CD14-positive monocyte (primary cell): ENCODE results near the gene PITPNC1. TPM values are rescaled to one million over a fixed set of nuclear protein-coding genes. Genes with fewer than 3 reads are reported as not detected.
"Not testable (repeated sequence)": the region's sequence is repeated elsewhere in the genome, so short reads cannot be mapped to it uniquely, and the experiment has no call there.

Source experiments
- DNase-seq, 3 donors: peaks; one replicate each; pipeline ENCODE4 v3.0.0-alpha.2; 2011 to 2022
- H2AFZ ChIP-seq: 2 replicates; pipeline ENCODE4 v1.6.0; 2012; ENCODE audit warnings: mild to moderate bottlenecking, low read depth, low read length, inconsistent platforms; ENCODE audit not compliant: insufficient read depth, poor library complexity, severe bottlenecking
- H3K27ac ChIP-seq, 2 donors: 1 replicate in 1 of 2; 2 replicates in 1 of 2; pipeline ENCODE4 v1.5.1; 2012 to 2013; ENCODE audit warnings: low read length in 2 of 2, control low read depth in 1 of 2, inconsistent platforms in 1 of 2, low read depth in 1 of 2, mild to moderate bottlenecking in 1 of 2
- H3K27me3 ChIP-seq, 2 donors: one replicate each; pipeline versions ENCODE4 v1.6.0 to v1.6.1; 2011 to 2013; ENCODE audit warnings: low read length in 2 of 2; ENCODE audit not compliant: control insufficient read depth in 2 of 2, insufficient read depth in 2 of 2
- H3K36me3 ChIP-seq, 2 donors: replicated peaks in 1 of 2; 1 replicate in 1 of 2; 2 replicates in 1 of 2; pipeline versions ENCODE4 v1.5.1 to v1.6.1; 2012 to 2013; ENCODE audit warnings: low read length in 2 of 2, control low read depth in 1 of 2, inconsistent platforms in 1 of 2, mild to moderate bottlenecking in 1 of 2; ENCODE audit not compliant: insufficient read depth in 2 of 2, control insufficient read depth in 1 of 2
- H3K4me1 ChIP-seq, 2 donors: 1 replicate in 1 of 2; 2 replicates in 1 of 2; pipeline versions ENCODE4 v1.5.1 to v1.6.1; 2012 to 2013; ENCODE audit warnings: low read length in 2 of 2, control low read depth in 1 of 2, inconsistent platforms in 1 of 2, mild to moderate bottlenecking in 1 of 2, moderate library complexity in 1 of 2; ENCODE audit not compliant: insufficient read depth in 2 of 2, control insufficient read depth in 1 of 2
- H3K4me2 ChIP-seq: replicated peaks from 2 replicates; pipeline ENCODE3; 2012; ENCODE audit warnings: low read length, moderate library complexity, mild to moderate bottlenecking; ENCODE audit not compliant: poor library complexity, severe bottlenecking; ENCODE audit errors: extremely low read depth
- H3K4me3 ChIP-seq, 3 experiments: fragments of 200-600 bp in 1 of 3; sonication (generic) in 1 of 3; replicated peaks in 1 of 3; 1 replicate in 2 of 3; 2 replicates in 1 of 3; pipeline ENCODE4 v1.5.1; 2011 to 2013; ENCODE audit warnings: low read length in 3 of 3, mild to moderate bottlenecking in 3 of 3, control low read depth in 2 of 3, low read depth in 2 of 3, inconsistent platforms in 1 of 3, moderate library complexity in 1 of 3
- H3K79me2 ChIP-seq: 2 replicates; pipeline ENCODE4 v1.6.0; 2012; ENCODE audit warnings: mild to moderate bottlenecking, control low read depth, inconsistent platforms, low read length, moderate library complexity; ENCODE audit not compliant: insufficient read depth
- H3K9ac ChIP-seq: 2 replicates; pipeline ENCODE4 v1.6.0; 2017; ENCODE audit warnings: low read length, mild to moderate bottlenecking; ENCODE audit not compliant: insufficient read depth, poor library complexity, severe bottlenecking
- H3K9me3 ChIP-seq, 2 donors: replicated peaks in 1 of 2; 1 replicate in 1 of 2; 2 replicates in 1 of 2; pipeline versions ENCODE4 v1.5.1 to v1.6.1; 2012 to 2013; ENCODE audit warnings: low read length in 2 of 2, control low read depth in 1 of 2; ENCODE audit not compliant: control insufficient read depth in 1 of 2, insufficient read depth in 1 of 2
- H4K20me1 ChIP-seq: 2 replicates; pipeline ENCODE4 v1.6.0; 2012; ENCODE audit warnings: mild to moderate bottlenecking, low read length, control low read depth, moderate library complexity; ENCODE audit not compliant: insufficient read depth
- H3K27ac Mint-ChIP-seq, 7 donors: one replicate each; pipeline ENCODE4 v1.8.0; 2020; ENCODE audit warnings: mild to moderate bottlenecking in 7 of 7, mixed read lengths in 7 of 7, moderate library complexity in 6 of 7, inconsistent platforms in 2 of 7
- H3K27me3 Mint-ChIP-seq, 3 donors: one replicate each; pipeline ENCODE4 v1.8.0; 2021 to 2022; ENCODE audit warnings: low read depth in 3 of 3, mild to moderate bottlenecking in 3 of 3, mixed read lengths in 3 of 3, moderate library complexity in 3 of 3, inconsistent platforms in 1 of 3
- H3K36me3 Mint-ChIP-seq, 2 donors: one replicate each; pipeline ENCODE4 v1.8.0; 2020; ENCODE audit warnings: mixed read lengths in 2 of 2, inconsistent platforms in 1 of 2, mild to moderate bottlenecking in 1 of 2
- H3K4me1 Mint-ChIP-seq: one replicate; pipeline ENCODE4 v1.8.0; 2020; ENCODE audit warnings: mild to moderate bottlenecking, mixed read lengths
- H3K4me3 Mint-ChIP-seq, 2 donors: one replicate each; pipeline ENCODE4 v1.8.0; 2020; ENCODE audit warnings: mild to moderate bottlenecking in 2 of 2, mixed read lengths in 2 of 2, moderate library complexity in 1 of 2
- H3K9me3 Mint-ChIP-seq, 7 donors: one replicate each; pipeline ENCODE4 v1.8.0; 2020 to 2022; ENCODE audit warnings: mixed read lengths in 7 of 7, mild to moderate bottlenecking in 6 of 7, moderate library complexity in 6 of 7, inconsistent platforms in 2 of 7
- WGBS: methylation state at CpG from one replicate; pipeline ENCODE4 v1.1.5; 2013; ENCODE audit warnings: missing lambda C conversion rate; ENCODE audit not compliant: insufficient coverage; 5-methylcytosine and 5-hydroxymethylcytosine counted together
- intact Hi-C, 2 donors: fragments of 100-400 bp; cut with micrococcal nuclease; formaldehyde crosslinking; loops; one replicate each; pipeline versions ENCODE4 v1.15.0 to v1.15.1; 2023
- polyA plus RNA-seq, 3 donors: library from polyadenylated mRNA; depleted of rRNA in 1 of 3; unstranded in 2 of 3; stranded (reverse) in 1 of 3; fragments of 300-500 nt in 2 of 3; fragments of >200 nt in 1 of 3; fragmentation: Illumina TruSeq in 2 of 3; gene quantifications; 1 replicate in 2 of 3; 2 replicates in 1 of 3; pipeline ENCODE4 v1.2.3, GENCODE V29; 2012 to 2021
- TF ChIP-seq, protein P1 (sequence below): fragments of 200-600 bp; IDR thresholded peaks from one replicate; pipeline ENCODE4 v1.8.0; 2022; ENCODE audit warnings: antibody characterized with exemption, mild to moderate bottlenecking

PITPNC1 gene
- polyA plus RNA-seq, 3 donors, result 18.5 to 31.0 (median 21.7) TPM

DNA sequence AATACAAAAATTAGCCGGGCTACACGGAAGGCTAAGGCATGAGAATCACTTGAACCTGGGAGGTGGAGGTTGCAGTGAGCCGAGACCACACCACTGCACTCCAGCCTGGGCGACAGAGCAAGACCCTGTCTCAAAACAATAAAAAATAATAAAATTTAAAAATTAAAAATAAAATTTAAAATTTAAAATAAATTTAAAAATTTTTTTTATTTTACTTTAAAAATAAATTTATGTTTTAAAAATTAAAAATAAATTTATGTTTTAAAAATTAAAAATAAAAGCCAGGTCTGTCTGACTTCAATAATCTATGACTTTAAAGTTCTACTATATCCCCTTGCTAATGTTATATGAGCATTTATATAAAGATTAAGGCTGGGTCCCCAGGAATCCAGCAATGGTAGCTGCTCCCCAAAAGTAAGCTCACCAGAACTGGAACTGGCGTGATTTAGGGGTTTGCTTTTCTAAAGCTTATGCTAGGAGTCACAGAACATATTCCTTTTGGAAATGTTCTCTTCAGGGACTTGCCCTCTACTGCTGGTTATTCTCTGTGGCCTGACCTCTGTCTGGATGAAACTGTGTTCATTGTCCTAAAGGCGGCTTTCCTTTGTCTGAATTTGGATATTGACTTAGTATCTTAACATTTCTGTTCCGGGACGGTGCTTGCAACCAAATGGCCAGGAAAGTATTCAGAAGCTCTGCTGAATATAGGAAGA is 200.5 kb downstream of the PITPNC1 start:
- Mint-ChIP-seq H3K9me3 (no peaks in the 10 kb centered on the region), H3K27me3 (peaks cover 1 to 2% (median 2%) of the 10 kb centered on the region in 3 donors), H3K4me3 (no peak overlapping the region), H3K36me3 (peaks cover 19 to 36% of the 10 kb centered on the region in 2 donors), H3K27ac (no peak overlapping the region), H3K4me1 (peaks cover 4% of the 10 kb centered on the region)
- TF ChIP-seq, protein P1, sequence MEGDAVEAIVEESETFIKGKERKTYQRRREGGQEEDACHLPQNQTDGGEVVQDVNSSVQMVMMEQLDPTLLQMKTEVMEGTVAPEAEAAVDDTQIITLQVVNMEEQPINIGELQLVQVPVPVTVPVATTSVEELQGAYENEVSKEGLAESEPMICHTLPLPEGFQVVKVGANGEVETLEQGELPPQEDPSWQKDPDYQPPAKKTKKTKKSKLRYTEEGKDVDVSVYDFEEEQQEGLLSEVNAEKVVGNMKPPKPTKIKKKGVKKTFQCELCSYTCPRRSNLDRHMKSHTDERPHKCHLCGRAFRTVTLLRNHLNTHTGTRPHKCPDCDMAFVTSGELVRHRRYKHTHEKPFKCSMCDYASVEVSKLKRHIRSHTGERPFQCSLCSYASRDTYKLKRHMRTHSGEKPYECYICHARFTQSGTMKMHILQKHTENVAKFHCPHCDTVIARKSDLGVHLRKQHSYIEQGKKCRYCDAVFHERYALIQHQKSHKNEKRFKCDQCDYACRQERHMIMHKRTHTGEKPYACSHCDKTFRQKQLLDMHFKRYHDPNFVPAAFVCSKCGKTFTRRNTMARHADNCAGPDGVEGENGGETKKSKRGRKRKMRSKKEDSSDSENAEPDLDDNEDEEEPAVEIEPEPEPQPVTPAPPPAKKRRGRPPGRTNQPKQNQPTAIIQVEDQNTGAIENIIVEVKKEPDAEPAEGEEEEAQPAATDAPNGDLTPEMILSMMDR, result no peak
- 100% methylated on average over 1 of the region's 8 CpGs for WGBS
- peaks cover 7 to 33% of the 10 kb centered on the region in 2 donors for H3K36me3 ChIP-seq
- H3K4me2 ChIP-seq, result no peak overlapping the region
- no peak overlapping the region for H3K9ac ChIP-seq
- H3K4me1 ChIP-seq, result no peaks in the 10 kb centered on the region
- intact Hi-C loops, result no loop called here
- H3K27me3 ChIP-seq, result no peaks in the 10 kb centered on the region
- H2AFZ ChIP-seq, result no peak overlapping the region
- no peak overlapping the region for H3K4me3 ChIP-seq
- no peaks in the 10 kb centered on the region for H4K20me1 ChIP-seq
- no peak for DNase-seq
- H3K9me3 ChIP-seq, result no peaks in the 10 kb centered on the region
- no peaks in the 10 kb centered on the region for H3K79me2 ChIP-seq
- H3K27ac ChIP-seq, result no peak overlapping the region

DNA sequence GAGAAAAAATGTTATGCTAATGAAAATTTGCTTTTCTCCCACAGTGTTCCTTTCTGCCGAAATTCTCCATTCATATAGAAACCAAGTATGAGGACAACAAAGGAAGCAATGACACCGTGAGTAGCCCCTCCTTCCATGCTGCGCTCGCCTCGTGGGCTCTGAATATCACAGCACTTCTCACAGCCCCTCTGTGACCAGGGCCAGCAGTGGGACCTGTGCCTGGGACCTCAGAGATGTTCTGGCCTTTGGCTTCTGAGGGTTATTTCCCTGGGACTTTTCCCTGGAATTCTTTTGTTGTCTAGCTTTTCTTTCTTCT is 201.0 kb downstream of the PITPNC1 start:
- Histone ChIP-seq H3K9ac (no peak overlapping the region), H3K9me3 (no peaks in the 10 kb centered on the region), H3K4me1 (no peaks in the 10 kb centered on the region), H4K20me1 (no peaks in the 10 kb centered on the region), H3K79me2 (no peaks in the 10 kb centered on the region), H3K4me3 (no peak overlapping the region), H3K4me2 (no peak overlapping the region), H2AFZ (no peak overlapping the region), H3K27ac (no peak overlapping the region), H3K36me3 (peaks cover 7 to 33% of the 10 kb centered on the region in 2 donors), H3K27me3 (no peaks in the 10 kb centered on the region)
- H3K27ac Mint-ChIP-seq, result no peak overlapping the region
- 63% methylated on average over 3 of the region's 5 CpGs for WGBS
- peaks cover 4% of the 10 kb centered on the region for H3K4me1 Mint-ChIP-seq
- peaks cover 1 to 2% (median 1%) of the 10 kb centered on the region in 3 donors for H3K27me3 Mint-ChIP-seq
- DNase-seq, result no peak
- no peak overlapping the region for H3K4me3 Mint-ChIP-seq
- intact Hi-C loops, result no loop called here
- TF ChIP-seq, protein P1, result no peak
- peaks cover 19 to 35% of the 10 kb centered on the region in 2 donors for H3K36me3 Mint-ChIP-seq
- H3K9me3 Mint-ChIP-seq, result no peaks in the 10 kb centered on the region

DNA sequence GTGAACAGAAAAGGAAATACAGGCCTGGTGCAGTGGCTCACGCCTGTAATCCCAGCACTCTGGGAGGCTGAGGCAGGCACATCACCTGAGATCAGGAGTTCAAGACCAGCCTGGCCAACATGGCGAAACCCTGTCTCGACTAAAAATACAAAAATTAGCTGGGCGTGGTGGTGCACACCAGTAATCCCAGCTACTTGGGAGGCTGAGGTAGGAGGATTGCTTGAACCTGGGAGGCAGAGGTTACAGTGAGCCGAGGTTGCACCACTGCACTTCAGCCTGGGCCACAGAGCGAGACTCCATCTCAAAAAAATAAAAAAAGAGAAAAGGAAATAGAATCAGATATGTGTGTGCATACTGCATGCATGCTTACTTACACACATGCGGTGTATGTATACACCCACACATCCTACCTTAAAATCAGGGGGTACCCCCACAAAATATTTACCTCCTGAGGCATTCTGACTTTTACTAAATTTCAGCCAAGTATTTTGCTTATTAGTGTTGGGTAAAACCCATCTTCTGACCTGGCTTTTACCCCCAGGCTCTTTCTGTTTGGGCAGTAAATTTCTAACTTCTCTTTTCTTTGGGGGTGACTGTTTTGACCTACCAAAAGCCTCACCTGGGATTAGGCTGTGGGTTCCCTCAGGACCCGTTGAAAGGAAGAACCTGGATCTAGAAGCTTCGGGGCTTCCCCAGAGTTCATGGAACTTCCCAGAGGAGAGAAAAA is 201.8 kb downstream of the PITPNC1 start:
- H3K27ac ChIP-seq, H3K27me3 ChIP-seq, H3K27me3 Mint-ChIP-seq, H2AFZ ChIP-seq, H3K4me1 ChIP-seq, H3K9ac ChIP-seq, H3K4me2 ChIP-seq, DNase-seq, H3K9me3 ChIP-seq, H3K4me3 Mint-ChIP-seq, H3K4me1 Mint-ChIP-seq, intact Hi-C loops, H3K79me2 ChIP-seq, H3K4me3 ChIP-seq, H4K20me1 ChIP-seq, H3K9me3 Mint-ChIP-seq: not testable (repeated sequence)
- 98% methylated on average over 6 of the region's 9 CpGs for WGBS
- Mint-ChIP-seq H3K27ac (peak overlapping the region in 1 of 7 donors; percentile 48), H3K36me3 (peaks cover 19 to 35% of the 10 kb centered on the region in 2 donors)
- peaks cover 7 to 33% of the 10 kb centered on the region in 2 donors for H3K36me3 ChIP-seq
